ENCODE measurements around the gene LRRC75A.

LRRC75A gene

GRCh38 chr17:16429083-16429482 is 62.9 kb downstream of the LRRC75A start:
- TF ChIP-seq GATA3 (IDR thresholded peaks at IDR 0.05; ENCODE audit: low read depth, low read length): no peak
- TF ChIP-seq GATA2 (IDR thresholded peaks at IDR 0.05; ENCODE audit: low read depth, low read length): no peak

- TF ChIP-seq GATA3 (IDR thresholded peaks at IDR 0.05; ENCODE audit: low read depth, low read length): no peak
- no peak for TF ChIP-seq GATA2 (IDR thresholded peaks at IDR 0.05; ENCODE audit: low read depth, low read length)
Observed at GRCh38 chr17:16428098-16428882, 63.7 kb downstream of the LRRC75A start.

- TF ChIP-seq GATA3 (IDR thresholded peaks at IDR 0.05; ENCODE audit: low read depth, low read length): no peak
- TF ChIP-seq GATA2 (IDR thresholded peaks at IDR 0.05; ENCODE audit: low read depth, low read length): no peak
Observed at GRCh38 chr17:16427020-16427419, 65.0 kb downstream of the LRRC75A start.

- TF ChIP-seq GATA3 (IDR thresholded peaks at IDR 0.05; ENCODE audit: low read depth, low read length) (no peak), GATA2 (IDR thresholded peaks at IDR 0.05; ENCODE audit: low read depth, low read length) (no peak)
Observed at GRCh38 chr17:16425698-16426659, 66.0 kb downstream of the LRRC75A start.

- TF ChIP-seq GATA3 (IDR thresholded peaks at IDR 0.05; ENCODE audit: low read depth, low read length) (no peak), GATA2 (IDR thresholded peaks at IDR 0.05; ENCODE audit: low read depth, low read length) (no peak)
Observed at GRCh38 chr17:16425202-16425601, 66.8 kb downstream of the LRRC75A start.

- TF ChIP-seq GATA2 (IDR thresholded peaks at IDR 0.05; ENCODE audit: low read depth, low read length) (no peak), GATA3 (IDR thresholded peaks at IDR 0.05; ENCODE audit: low read depth, low read length) (no peak)
Observed at GRCh38 chr17:16423226-16423872, 68.6 kb downstream of the LRRC75A start.

GRCh38 chr17:16422416-16422815 is 69.6 kb downstream of the LRRC75A start:
- TF ChIP-seq GATA2 (IDR thresholded peaks at IDR 0.05; ENCODE audit: low read depth, low read length) (no peak), GATA3 (IDR thresholded peaks at IDR 0.05; ENCODE audit: low read depth, low read length) (no peak)

- TF ChIP-seq GATA2 (IDR thresholded peaks at IDR 0.05; ENCODE audit: low read depth, low read length) (no peak), GATA3 (IDR thresholded peaks at IDR 0.05; ENCODE audit: low read depth, low read length) (no peak)
Observed at GRCh38 chr17:16419929-16420271, 72.1 kb downstream of the LRRC75A start.

- TF ChIP-seq GATA2 (IDR thresholded peaks at IDR 0.05; ENCODE audit: low read depth, low read length) (peak; percentile 51), GATA3 (IDR thresholded peaks at IDR 0.05; ENCODE audit: low read depth, low read length) (no peak)
Observed at GRCh38 chr17:16419074-16419928, 72.7 kb downstream of the LRRC75A start.

- TF ChIP-seq GATA3 (IDR thresholded peaks at IDR 0.05; ENCODE audit: low read depth, low read length): no peak
- TF ChIP-seq GATA2 (IDR thresholded peaks at IDR 0.05; ENCODE audit: low read depth, low read length): no peak
Observed at GRCh38 chr17:16418685-16419068, 73.3 kb downstream of the LRRC75A start.

- TF ChIP-seq GATA2 (IDR thresholded peaks at IDR 0.05; ENCODE audit: low read depth, low read length) (no peak), GATA3 (IDR thresholded peaks at IDR 0.05; ENCODE audit: low read depth, low read length) (no peak)
Observed at GRCh38 chr17:16417896-16418684, 73.9 kb downstream of the LRRC75A start.

- TF ChIP-seq GATA2 (IDR thresholded peaks at IDR 0.05; ENCODE audit: low read depth, low read length) (no peak), GATA3 (IDR thresholded peaks at IDR 0.05; ENCODE audit: low read depth, low read length) (no peak)
Observed at GRCh38 chr17:16417399-16417798, 74.6 kb downstream of the LRRC75A start.

Measured in SH-SY5Y (cell line).